H1 (cell line): Measurements from ENCODE around the gene FRMD6. TPM values are rescaled to one million over a fixed set of nuclear protein-coding genes. Genes with fewer than 3 reads are reported as not detected.

Experiments
- CTCF ChIA-PET: fragments of 300-600 bp; sonication (Branson Sonifier 250); formaldehyde crosslinking; loops from one replicate; lab custom pipeline; 2021; ENCODE audit not compliant: partially characterized antibody; lab: Charles Lee
- POLR2A ChIA-PET: fragments of 300-600 bp; sonication (Branson Sonifier 250); formaldehyde crosslinking; loops from one replicate; lab custom pipeline; 2021; ENCODE audit warnings: inconsistent platforms; ENCODE audit not compliant: partially characterized antibody; lab: Charles Lee
- DNase-seq, 2 experiments: peaks; one replicate each; pipeline versions ENCODE4 v3.0.0 to v3.0.0-alpha.2; 2010 to 2022; ENCODE audit warnings: low spot score in 2 of 2, low read depth in 1 of 2, mixed read lengths in 1 of 2
- FAIRE-seq: peaks from 2 replicates; lab custom pipeline; 2011; peaks lifted over from hg19 to GRCh38; lab: Jason Lieb, UNC
- H2AFZ ChIP-seq: 2 replicates; pipeline ENCODE4 v1.8.1; 2012; ENCODE audit warnings: low read length, inconsistent platforms
- H2AK5ac ChIP-seq: 2 replicates; pipeline ENCODE4 v1.6.1; 2013; ENCODE audit warnings: low read depth, low read length
- H2BK120ac ChIP-seq: replicated peaks from 2 replicates; pipeline ENCODE3; 2013; ENCODE audit warnings: low read depth, low read length, inconsistent platforms
- H2BK12ac ChIP-seq: 2 replicates; pipeline ENCODE4 v1.6.1; 2013; ENCODE audit warnings: low read depth, low read length
- H2BK15ac ChIP-seq: 2 replicates; pipeline ENCODE4 v1.6.1; 2013; ENCODE audit warnings: low read length
- H2BK20ac ChIP-seq: 2 replicates; pipeline ENCODE4 v1.6.1; 2013; ENCODE audit warnings: low read length
- H2BK5ac ChIP-seq: 2 replicates; pipeline ENCODE4 v1.6.1; 2013; ENCODE audit warnings: low read depth, low read length
- H3K14ac ChIP-seq: 2 replicates; pipeline ENCODE4 v1.6.1; 2013; ENCODE audit warnings: inconsistent platforms; ENCODE audit not compliant: insufficient read length
- H3K18ac ChIP-seq: 2 replicates; pipeline ENCODE4 v1.6.1; 2013; ENCODE audit warnings: low read length; ENCODE audit errors: extremely low read depth
- H3K23ac ChIP-seq: 2 replicates; pipeline ENCODE4 v1.6.1; 2013; ENCODE audit warnings: inconsistent platforms; ENCODE audit not compliant: insufficient read length
- H3K23me2 ChIP-seq: 2 replicates; pipeline ENCODE4 v1.6.1; 2013; ENCODE audit warnings: low read depth, low read length
- H3K27ac ChIP-seq: 2 replicates; pipeline ENCODE4 v1.6.1; 2011; ENCODE audit warnings: low read depth, low read length, inconsistent platforms
- H3K27me3 ChIP-seq, 4 experiments: replicated peaks in 1 of 4; 1 replicate in 1 of 4; 2 replicates in 3 of 4; pipeline versions ENCODE4 v1.6.1 to v1.8.1; 2011 to 2013; ENCODE audit warnings: low read length in 3 of 4, mild to moderate bottlenecking in 3 of 4, inconsistent platforms in 2 of 4, mixed read lengths in 2 of 4, moderate library complexity in 1 of 4; ENCODE audit not compliant: control insufficient read depth in 3 of 4, insufficient read depth in 3 of 4; ENCODE audit errors: extremely low read depth in 1 of 4
- H3K36me3 ChIP-seq, 4 experiments: 2 replicates each; pipeline versions ENCODE4 v1.6.1 to v1.8.1; 2011 to 2013; ENCODE audit warnings: mild to moderate bottlenecking in 4 of 4, low read length in 3 of 4, moderate library complexity in 2 of 4, control low read depth in 1 of 4, inconsistent platforms in 1 of 4; ENCODE audit not compliant: insufficient read depth in 4 of 4, control insufficient read depth in 2 of 4
- H3K4ac ChIP-seq: replicated peaks from 2 replicates; pipeline ENCODE3; 2013; ENCODE audit warnings: low read length, low read depth, mixed read lengths, inconsistent platforms; ENCODE audit not compliant: insufficient read length
- H3K4me1 ChIP-seq, 4 experiments: replicated peaks in 1 of 4; 1 replicate in 1 of 4; 2 replicates in 3 of 4; pipeline versions ENCODE4 v1.6.1 to v1.8.1; 2011 to 2013; ENCODE audit warnings: low read length in 3 of 4, inconsistent platforms in 2 of 4, mixed read lengths in 1 of 4; ENCODE audit not compliant: insufficient read depth in 4 of 4, control insufficient read depth in 3 of 4
- H3K4me2 ChIP-seq, 2 experiments: 2 replicates each; pipeline versions ENCODE4 v1.6.1 to v1.8.1; 2011 to 2013; ENCODE audit warnings: low read depth in 2 of 2, low read length in 2 of 2, control low read depth in 1 of 2, inconsistent platforms in 1 of 2, mild to moderate bottlenecking in 1 of 2; ENCODE audit not compliant: insufficient read depth in 1 of 2
- H3K4me3 ChIP-seq, 4 experiments: fragments of 200-600, 300-600 bp in 1 of 4; sonication (generic), shearing (Covaris generic), sonication (Bioruptor Twin) in 1 of 4; 2 replicates each; pipeline versions ENCODE4 v1.5.1 to v1.8.1; 2011 to 2016; ENCODE audit warnings: low read length in 4 of 4, low read depth in 3 of 4, control low read depth in 2 of 4, inconsistent platforms in 2 of 4, mild to moderate bottlenecking in 2 of 4, mixed read lengths in 1 of 4, moderate library complexity in 1 of 4; ENCODE audit not compliant: insufficient read depth in 2 of 4; ENCODE audit errors: extremely low read depth in 1 of 4
- H3K56ac ChIP-seq: replicated peaks from 2 replicates; pipeline ENCODE3; 2013; ENCODE audit warnings: low read depth, mild to moderate bottlenecking, mixed read lengths, low read length, inconsistent platforms; ENCODE audit not compliant: insufficient read length
- H3K79me1 ChIP-seq: 2 replicates; pipeline ENCODE4 v1.6.1; 2013; ENCODE audit warnings: low read depth, low read length, control low read depth
- H3K79me2 ChIP-seq, 2 experiments: 2 replicates each; pipeline versions ENCODE4 v1.6.1 to v1.8.1; 2012 to 2013; ENCODE audit warnings: low read length in 2 of 2, mild to moderate bottlenecking in 2 of 2, inconsistent platforms in 1 of 2; ENCODE audit not compliant: insufficient read depth in 2 of 2, control insufficient read depth in 1 of 2
- H3K9ac ChIP-seq, 4 experiments: replicated peaks in 1 of 4; 1 replicate in 1 of 4; 2 replicates in 3 of 4; pipeline versions ENCODE4 v1.6.1 to v1.8.1; 2011 to 2013; ENCODE audit warnings: low read depth in 3 of 4, low read length in 3 of 4, control low read depth in 2 of 4, mild to moderate bottlenecking in 2 of 4, moderate library complexity in 2 of 4, inconsistent platforms in 1 of 4; ENCODE audit errors: extremely low read depth in 1 of 4
- H3K9me3 ChIP-seq, 2 experiments: 2 replicates each; pipeline versions ENCODE4 v1.6.1 to v1.8.1; 2012 to 2013; ENCODE audit warnings: mild to moderate bottlenecking in 2 of 2, moderate library complexity in 2 of 2, control low read depth in 1 of 2, inconsistent platforms in 1 of 2, low read depth in 1 of 2, low read length in 1 of 2, mixed read lengths in 1 of 2; ENCODE audit not compliant: insufficient read depth in 2 of 2
- H4K20me1 ChIP-seq, 2 experiments: replicated peaks in 1 of 2; 2 replicates each; pipeline versions ENCODE3 to v1.8.1; 2011 to 2013; ENCODE audit warnings: inconsistent platforms in 2 of 2, low read length in 2 of 2, mild to moderate bottlenecking in 1 of 2; ENCODE audit not compliant: insufficient read depth in 2 of 2, control insufficient read depth in 1 of 2
- H4K5ac ChIP-seq: 2 replicates; pipeline ENCODE4 v1.6.1; 2013; ENCODE audit warnings: low read length, low read depth, mixed read lengths, inconsistent platforms; ENCODE audit not compliant: insufficient read length
- H4K8ac ChIP-seq: 2 replicates; pipeline ENCODE4 v1.8.0; 2013; ENCODE audit warnings: mild to moderate bottlenecking, moderate library complexity, low read length, inconsistent platforms; ENCODE audit not compliant: insufficient read depth; ENCODE audit errors: extremely low read depth
- H4K91ac ChIP-seq: replicated peaks from 2 replicates; pipeline ENCODE3; 2013; ENCODE audit warnings: low read length, mixed read lengths, inconsistent platforms; ENCODE audit not compliant: insufficient read length
- CTCF ChIP-seq, 3 experiments: IDR thresholded peaks; 1 replicate in 2 of 3; 2 replicates in 1 of 3; pipeline versions ENCODE4 v1.5.1 to v1.6.1; 2011; ENCODE audit warnings: low read length in 3 of 3, mild to moderate bottlenecking in 3 of 3, inconsistent platforms in 2 of 3, low read depth in 1 of 3, moderate library complexity in 1 of 3; ENCODE audit not compliant: insufficient read depth in 1 of 3; ENCODE audit errors: control extremely low read depth in 1 of 3
- FOSL1 ChIP-seq: IDR thresholded peaks from 2 replicates; pipeline ENCODE4 v1.6.1; 2011; ENCODE audit warnings: mild to moderate bottlenecking, low read depth, low read length, moderate library complexity; ENCODE audit not compliant: insufficient read depth
- RAD21 ChIP-seq, 2 experiments: IDR thresholded peaks in 1 of 2; conservative IDR thresholded peaks in 1 of 2; 2 replicates each; pipeline ENCODE4 v1.6.1; 2011; ENCODE audit warnings: low read depth in 2 of 2, low read length in 2 of 2, improper control_type of control experiment in 1 of 2, inconsistent platforms in 1 of 2, mild to moderate bottlenecking in 1 of 2, moderate library complexity in 1 of 2
- TEAD4 ChIP-seq: IDR thresholded peaks from 2 replicates; pipeline ENCODE4 v1.6.1; 2012; ENCODE audit warnings: low read depth, low read length, inconsistent platforms, mixed read lengths
- WGBS, 2 experiments: shearing (Covaris generic) in 1 of 2; methylation state at CpG; one replicate each; pipeline versions ENCODE4 v1.1.6 to v1.1.7; 2013 to 2015; ENCODE audit warnings: low lambda C conversion rate in 2 of 2, mixed read lengths in 2 of 2, inconsistent platforms in 1 of 2, low coverage in 1 of 2, missing lambda C conversion rate in 1 of 2; ENCODE audit not compliant: insufficient replicate concordance in 2 of 2, insufficient coverage in 1 of 2, insufficient read length in 1 of 2; ENCODE audit errors: extremely low coverage in 1 of 2, missing lambda C conversion rate in 1 of 2; 5-methylcytosine and 5-hydroxymethylcytosine counted together
- polyA plus RNA-seq, 7 experiments: library from polyadenylated mRNA; depleted of rRNA in 3 of 7; stranded (reverse) in 5 of 7; unstranded in 2 of 7; fragments of >200 nt in 5 of 7; fragments of 200-250 nt in 2 of 7; gene quantifications; 1 replicate in 5 of 7; 2 replicates in 1 of 7; 4 replicates in 1 of 7; pipeline versions ENCODE4 v1.2.1 to v1.2.3, GENCODE V29; 2011 to 2013; ENCODE audit warnings: missing spikeins in 2 of 7, mixed read lengths in 2 of 7
- total RNA-seq: library from RNA; stranded (reverse); fragmentation: NEBNext Ultra II Directional; extraction: Animal tissue kit (Norgen Biotek cat#: 25700); gene quantifications from 2 replicates; pipeline ENCODE4 v1.2.1, GENCODE V29; 2021

FRMD6 gene
- total and polyA plus RNA-seq, 2 of the 8 experiments (the other 6 are each of a cell fraction or from before 2014, with no cell fraction given): 5.4 to 23.7 TPM

GRCh38 chr14:51704545-51704944 is 52.8 kb downstream of the FRMD6 start:
- no peak overlapping the region for H2AK5ac ChIP-seq
- 45% methylated on average over 3 of the region's 3 CpGs; no CpG with 5 or more reads in 1 of the 2 experiments for WGBS, 2 experiments
- no peak overlapping the region for H3K23ac ChIP-seq
- no peaks in the 10 kb centered on the region for H4K20me1 ChIP-seq
- H3K36me3 ChIP-seq: peaks cover 0 to 16% (median 1%) of the 10 kb centered on the region in 4 experiments; a peak in 3 of 8 replicates
- no peak overlapping the region for H3K9ac ChIP-seq
- H3K18ac ChIP-seq: no peak overlapping the region
- H3K9me3 ChIP-seq: no peaks in the 10 kb centered on the region
- no peak overlapping the region for H3K14ac ChIP-seq
- no peak overlapping the region for H4K91ac ChIP-seq
- ChIA-PET CTCF (interaction anchor here (1.5 to 1.7 kb wide), 2 partner anchors 10 to 23 kb away, joined by 3 to 5 read pairs; no protein-coding TSS in a partner anchor), POLR2A (no interaction called here)
- no peak overlapping the region for H2BK120ac ChIP-seq
- peaks cover 2 to 15% (median 5%) of the 10 kb centered on the region in 4 experiments; a peak in 4 of 7 replicates for H3K4me1 ChIP-seq
- no peak overlapping the region for H3K27ac ChIP-seq
- TF ChIP-seq TEAD4 (no peak), FOSL1 (no peak), RAD21 (IDR thresholded peaks at IDR 0.05 in 1 of 2, conservative IDR thresholded peaks at IDR 0.05 in 1 of 2; ENCODE audit: low read depth in 2 of 2, low read length in 2 of 2) (peak in 1 of 2 experiments; percentile 15; a peak in 2 of 4 replicates), CTCF (IDR thresholded peaks at IDR 0.05; ENCODE audit: control extremely low read depth in 1 of 3, insufficient read depth in 1 of 3, low read depth in 1 of 3, low read length in 3 of 3) (peak; percentile 1 to 17 (median 3); a peak in 3 of 4 replicates)
- H3K4ac ChIP-seq: no peak overlapping the region
- H2BK15ac ChIP-seq: no peak overlapping the region
- H3K23me2 ChIP-seq: no peaks in the 10 kb centered on the region
- no peak overlapping the region for H2BK12ac ChIP-seq
- no peaks in the 10 kb centered on the region for H3K79me1 ChIP-seq
- no peak overlapping the region for H3K4me3 ChIP-seq
- H2BK5ac ChIP-seq: no peak overlapping the region
- DNase-seq (no peak), FAIRE-seq (peak; percentile 88)
- H3K27me3 ChIP-seq: no peaks in the 10 kb centered on the region
- H3K4me2 ChIP-seq: 0 out of 4 replicates have a peak overlapping the region, but pooled peaks have one; percentile 15 to 28
- no peak overlapping the region for H3K56ac ChIP-seq
- H2AFZ ChIP-seq: no peak overlapping the region
- no peak overlapping the region for H2BK20ac ChIP-seq
- no peak overlapping the region for H4K8ac ChIP-seq
- H3K79me2 ChIP-seq: no peaks in the 10 kb centered on the region
- H4K5ac ChIP-seq: no peak overlapping the region
